MCF 10A (cell line): Measurements from ENCODE around the gene HSPBP1. TPM values are rescaled to one million over a fixed set of nuclear protein-coding genes. Genes with fewer than 3 reads are reported as not detected.

Source experiments
- BruUV-seq: library from RNA; stranded (reverse); fragments of 400-500 nt; replicated peaks from 2 replicates; lab custom pipeline; 2021; lab: Mats Ljungman, UMichigan
- CTCF ChIA-PET: fragments of 300-600 bp; sonication (Branson Sonifier 250); formaldehyde crosslinking; extraction: SDS; loops from one replicate; lab custom pipeline; 2021; ENCODE audit warnings: antibody characterized with exemption, inconsistent platforms; lab: Yijun Ruan, JAX
- POLR2A ChIA-PET: fragments of 300-600, 350-650 bp; sonication (Branson Sonifier 250); formaldehyde crosslinking; extraction: SDS; loops from one replicate; lab custom pipeline; 2020; ENCODE audit warnings: antibody characterized with exemption, inconsistent platforms; lab: Yijun Ruan, JAX
- DNase-seq: peaks from one replicate; pipeline ENCODE4 v3.0.0-alpha.2; 2018; ENCODE audit not compliant: unreplicated experiment
- H3K27ac Mint-ChIP-seq: one replicate; pipeline ENCODE4 v1.8.0; 2022; ENCODE audit warnings: mild to moderate bottlenecking, low read depth, mixed read lengths; ENCODE audit not compliant: unreplicated experiment
- H3K27me3 Mint-ChIP-seq: one replicate; pipeline ENCODE4 v1.8.0; 2022; ENCODE audit warnings: mixed read lengths; ENCODE audit not compliant: insufficient read depth, unreplicated experiment
- H3K36me3 Mint-ChIP-seq: one replicate; pipeline ENCODE4 v1.8.0; 2022; ENCODE audit warnings: mild to moderate bottlenecking, moderate library complexity, mixed read lengths; ENCODE audit not compliant: insufficient read depth, unreplicated experiment
- H3K4me1 Mint-ChIP-seq: one replicate; pipeline ENCODE4 v1.8.0; 2022; ENCODE audit warnings: mixed read lengths; ENCODE audit not compliant: insufficient read depth, unreplicated experiment
- H3K4me3 Mint-ChIP-seq: one replicate; pipeline ENCODE4 v1.8.0; 2022; ENCODE audit warnings: mild to moderate bottlenecking, moderate library complexity, mixed read lengths; ENCODE audit not compliant: unreplicated experiment
- H3K9me3 Mint-ChIP-seq: one replicate; pipeline ENCODE4 v1.8.0; 2022; ENCODE audit warnings: mixed read lengths; ENCODE audit not compliant: unreplicated experiment
- intact Hi-C: fragments of 100-400 bp; cut with micrococcal nuclease; formaldehyde crosslinking; loops from 2 replicates; pipeline ENCODE4 v1.14.1; 2022
- total RNA-seq: library from RNA; stranded (reverse); gene quantifications from 2 replicates; pipeline ENCODE4 v1.2.3, GENCODE V29; 2022
- TF ChIP-seq, protein P1 (sequence below): fragments of 200-600 bp; IDR thresholded peaks from one replicate; pipeline ENCODE4 v1.8.0; 2022; ENCODE audit warnings: antibody characterized with exemption, mild to moderate bottlenecking; ENCODE audit not compliant: unreplicated experiment

HSPBP1 gene
- total RNA-seq, 1 experiment from 2014 or later = 53.1 TPM

DNA sequence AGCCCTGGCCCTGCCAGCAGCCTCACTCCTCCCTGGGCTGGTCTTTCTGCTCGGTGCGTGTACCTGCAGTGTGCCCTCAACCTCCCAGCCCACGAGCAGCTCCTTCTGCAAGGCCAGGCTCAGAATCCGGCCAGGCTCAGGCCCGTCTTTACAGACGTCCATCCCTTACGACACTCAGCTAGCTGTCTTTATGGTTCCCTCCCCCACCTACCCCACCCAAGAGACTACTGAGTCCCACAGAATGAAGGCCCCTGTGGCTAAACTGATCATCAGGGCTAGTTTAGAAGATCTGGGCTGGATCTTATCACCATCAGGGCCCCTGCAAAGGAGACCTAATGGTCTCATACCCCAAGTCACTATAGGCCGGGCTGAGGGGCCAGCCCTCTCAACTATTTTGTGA, 34.5 kb upstream of the HSPBP1 start:
- BruUV-seq = no TSS peak
- CTCF ChIA-PET = interaction anchor here (0.9 kb wide), 1 partner anchor 22 kb away, joined by 4 read pairs; no protein-coding TSS in a partner anchor
- peaks cover 5% of the 10 kb centered on the region for H3K36me3 Mint-ChIP-seq

DNA sequence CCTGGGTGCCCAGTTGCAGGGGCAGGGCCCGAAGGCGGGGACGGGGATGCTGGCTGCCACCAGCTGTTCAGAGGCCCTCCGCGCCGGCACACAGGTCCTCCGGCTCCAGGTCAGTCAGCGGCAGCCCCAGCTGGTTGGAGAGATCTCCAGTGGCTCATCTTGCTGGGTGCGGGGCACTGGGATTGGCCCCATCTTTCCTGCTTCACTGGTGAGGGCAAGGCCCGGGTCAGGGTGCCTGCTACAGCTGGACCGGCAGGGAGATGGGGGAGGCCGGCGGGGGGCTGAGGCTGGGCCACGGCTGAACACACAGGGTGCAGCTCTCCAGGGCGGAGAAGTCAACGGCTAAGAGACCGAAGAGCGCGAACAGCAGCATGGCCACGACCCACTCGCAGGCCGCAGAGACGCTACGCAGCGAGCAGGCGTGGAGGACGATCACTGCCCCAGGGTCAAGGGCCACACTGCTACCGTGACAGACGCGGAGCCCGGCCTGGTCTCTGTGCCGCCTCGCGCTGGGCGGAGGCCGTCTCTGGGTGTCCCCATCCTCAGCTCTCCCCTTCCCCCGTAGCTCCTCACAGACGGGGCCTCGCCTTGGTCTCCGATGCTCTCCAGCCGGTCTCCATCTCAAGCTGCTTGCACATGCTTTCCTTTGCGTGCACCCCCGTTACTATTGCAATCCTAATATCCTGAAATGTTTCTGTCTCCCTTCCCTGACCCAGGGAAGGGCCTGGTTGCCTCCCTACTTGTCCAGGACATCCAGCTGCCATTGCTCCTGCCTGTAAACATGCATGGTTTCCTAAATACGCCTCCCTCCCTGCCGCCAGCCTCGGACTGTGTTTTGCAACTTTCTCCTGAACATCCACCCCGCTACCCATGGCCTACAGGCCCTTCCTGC, 33.0 kb upstream of the HSPBP1 start:
- no peak overlapping the region for H3K4me3 Mint-ChIP-seq
- ChIA-PET POLR2A (interaction anchor here (1.3 to 1.4 kb wide), 2 partner anchors 26 to 123 kb away, joined by 3 read pairs; no protein-coding TSS in a partner anchor), CTCF (interaction anchor here (1.7 to 3.3 kb wide), 2 partner anchors 11 to 155 kb away, joined by 3 to 28 read pairs; no protein-coding TSS in a partner anchor)
- no peak overlapping the region for H3K27ac Mint-ChIP-seq
- H3K36me3 Mint-ChIP-seq = peaks cover 5% of the 10 kb centered on the region
- no peaks in the 10 kb centered on the region for H3K4me1 Mint-ChIP-seq
- no peaks in the 10 kb centered on the region for H3K9me3 Mint-ChIP-seq
- DNase-seq = no peak
- intact Hi-C loops = no loop called here
- TF ChIP-seq, protein P1, sequence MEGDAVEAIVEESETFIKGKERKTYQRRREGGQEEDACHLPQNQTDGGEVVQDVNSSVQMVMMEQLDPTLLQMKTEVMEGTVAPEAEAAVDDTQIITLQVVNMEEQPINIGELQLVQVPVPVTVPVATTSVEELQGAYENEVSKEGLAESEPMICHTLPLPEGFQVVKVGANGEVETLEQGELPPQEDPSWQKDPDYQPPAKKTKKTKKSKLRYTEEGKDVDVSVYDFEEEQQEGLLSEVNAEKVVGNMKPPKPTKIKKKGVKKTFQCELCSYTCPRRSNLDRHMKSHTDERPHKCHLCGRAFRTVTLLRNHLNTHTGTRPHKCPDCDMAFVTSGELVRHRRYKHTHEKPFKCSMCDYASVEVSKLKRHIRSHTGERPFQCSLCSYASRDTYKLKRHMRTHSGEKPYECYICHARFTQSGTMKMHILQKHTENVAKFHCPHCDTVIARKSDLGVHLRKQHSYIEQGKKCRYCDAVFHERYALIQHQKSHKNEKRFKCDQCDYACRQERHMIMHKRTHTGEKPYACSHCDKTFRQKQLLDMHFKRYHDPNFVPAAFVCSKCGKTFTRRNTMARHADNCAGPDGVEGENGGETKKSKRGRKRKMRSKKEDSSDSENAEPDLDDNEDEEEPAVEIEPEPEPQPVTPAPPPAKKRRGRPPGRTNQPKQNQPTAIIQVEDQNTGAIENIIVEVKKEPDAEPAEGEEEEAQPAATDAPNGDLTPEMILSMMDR = no peak
- no peaks in the 10 kb centered on the region for H3K27me3 Mint-ChIP-seq
- BruUV-seq = no TSS peak

More for the DNA sequence above, 34.5 kb upstream of the HSPBP1 start:
- H3K4me1 Mint-ChIP-seq = no peaks in the 10 kb centered on the region
- TF ChIP-seq, protein P1 = no peak
- no peak for DNase-seq
- POLR2A ChIA-PET = interaction anchor here (1.1 to 1.6 kb wide), 2 partner anchors 18 to 22 kb away, joined by 3 to 6 read pairs; no protein-coding TSS in a partner anchor
- intact Hi-C loops = no loop called here
- no peak overlapping the region for H3K27ac Mint-ChIP-seq
- no peak overlapping the region for H3K4me3 Mint-ChIP-seq
- H3K27me3 Mint-ChIP-seq = no peaks in the 10 kb centered on the region
- H3K9me3 Mint-ChIP-seq = no peaks in the 10 kb centered on the region

DNA sequence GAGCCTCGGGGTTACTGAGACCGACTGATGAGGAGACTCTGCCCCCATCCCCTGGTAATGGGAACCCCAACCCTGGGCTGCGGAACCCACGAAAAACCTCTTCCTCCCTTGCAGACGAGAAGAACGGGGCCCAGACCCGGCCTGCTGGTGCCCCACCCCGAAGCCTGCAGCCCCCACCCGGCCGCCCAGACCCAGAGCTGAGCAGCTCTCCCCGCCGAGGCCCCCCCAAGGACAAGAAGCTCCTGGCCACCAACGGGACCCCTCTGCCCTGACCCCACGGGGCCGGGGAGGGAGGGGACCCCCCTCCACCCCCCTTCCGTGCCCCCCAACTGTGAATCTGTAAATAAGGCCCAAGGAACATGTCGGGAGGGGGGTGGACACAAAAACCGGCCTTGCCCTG, 31.9 kb upstream of the HSPBP1 start:
- intact Hi-C loops = no loop called here
- peaks cover 5% of the 10 kb centered on the region for H3K36me3 Mint-ChIP-seq
- H3K27ac Mint-ChIP-seq = no peak overlapping the region
- POLR2A ChIA-PET = interaction anchor here (0.7 kb wide), 1 partner anchor 11 kb away, joined by 3 read pairs; no protein-coding TSS in a partner anchor
- TF ChIP-seq, protein P1 = no peak
- BruUV-seq = no TSS peak
- no peaks in the 10 kb centered on the region for H3K27me3 Mint-ChIP-seq
- H3K4me3 Mint-ChIP-seq = no peak overlapping the region
- DNase-seq = no peak
- H3K9me3 Mint-ChIP-seq = no peaks in the 10 kb centered on the region
- CTCF ChIA-PET = interaction anchor here (3.3 kb wide), 1 partner anchor 9 kb away, joined by 28 read pairs; no protein-coding TSS in a partner anchor
- H3K4me1 Mint-ChIP-seq = no peaks in the 10 kb centered on the region

DNA sequence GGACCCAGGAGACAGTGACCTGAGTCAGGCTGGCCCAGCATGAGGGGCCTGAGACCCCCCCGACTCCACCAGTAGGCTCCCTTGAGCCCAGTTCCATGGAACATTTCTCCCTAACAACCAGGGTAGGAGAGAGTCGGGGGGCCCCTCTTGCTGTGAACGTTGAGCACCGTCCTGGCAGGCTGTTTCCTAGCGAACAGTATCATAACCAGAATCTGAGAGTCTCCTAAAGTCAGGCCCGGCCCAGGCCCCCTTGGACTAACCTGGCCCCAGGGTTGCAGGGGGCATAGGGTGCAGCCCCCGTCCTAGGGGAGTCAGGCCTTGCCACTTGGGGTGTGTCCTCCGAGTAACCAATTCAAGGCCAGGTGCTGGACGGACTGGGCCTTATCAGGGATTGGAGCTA, 31.5 kb upstream of the HSPBP1 start:
- H3K36me3 Mint-ChIP-seq = peaks cover 5% of the 10 kb centered on the region
- intact Hi-C loops = no loop called here
- ChIA-PET CTCF (interaction anchor here (3.3 kb wide), 1 partner anchor 9 kb away, joined by 28 read pairs; no protein-coding TSS in a partner anchor), POLR2A (interaction anchor here (0.7 kb wide), 2 partner anchors 11 to 56 kb away, joined by 3 to 4 read pairs; no protein-coding TSS in a partner anchor)
- no peaks in the 10 kb centered on the region for H3K9me3 Mint-ChIP-seq
- no peak overlapping the region for H3K27ac Mint-ChIP-seq
- no peak for DNase-seq
- H3K4me1 Mint-ChIP-seq = no peaks in the 10 kb centered on the region
- BruUV-seq = no TSS peak
- H3K27me3 Mint-ChIP-seq = no peaks in the 10 kb centered on the region
- H3K4me3 Mint-ChIP-seq = no peak overlapping the region
- TF ChIP-seq, protein P1 = no peak
